ENCODE measurements around the gene SH3BP4.

SH3BP4 gene

GRCh38 chr2:234932591-234933168 lies 19.1 kb upstream of the SH3BP4 start:
- Histone ChIP-seq H3F3A (ENCODE audit: insufficient read depth) (no peaks in the 10 kb centered on the region), H3K4me2 (ENCODE audit: low read depth, low read length, poor library complexity, severe bottlenecking) (no peak overlapping the region), H3K27me3 (ENCODE audit: low read length) (no peaks in the 10 kb centered on the region), H3K27ac (ENCODE audit: low read depth, low read length) (no peak overlapping the region), H3K4me3 (ENCODE audit: insufficient read depth, low read length, poor library complexity, severe bottlenecking) (no peak overlapping the region), H3K9me3 (ENCODE audit: insufficient read depth, low read length) (no peaks in the 10 kb centered on the region), H3K36me3 (ENCODE audit: low read length) (no peaks in the 10 kb centered on the region), H4K20me1 (ENCODE audit: low read depth, low read length) (no peaks in the 10 kb centered on the region), H2AFZ (ENCODE audit: low read depth, low read length, severe bottlenecking) (no peak overlapping the region), H3K9me2 (replicated peaks; ENCODE audit: insufficient read depth, low read length) (no peaks in the 10 kb centered on the region), H3K9ac (ENCODE audit: low read length) (no peak overlapping the region), H3K79me2 (ENCODE audit: insufficient read depth, low read length) (no peaks in the 10 kb centered on the region)
- no peak for TF ChIP-seq CTCF (IDR thresholded peaks at IDR 0.05; ENCODE audit: insufficient read depth, low read length, poor library complexity, severe bottlenecking)
- TF ChIP-seq EZH2phosphoT487 (conservative IDR thresholded peaks at IDR 0.05; ENCODE audit: low read length), result no peak

- H3K36me3 ChIP-seq (ENCODE audit: low read length), result no peaks in the 10 kb centered on the region
- TF ChIP-seq CTCF (IDR thresholded peaks at IDR 0.05; ENCODE audit: insufficient read depth, low read length, poor library complexity, severe bottlenecking) (no peak), EZH2phosphoT487 (conservative IDR thresholded peaks at IDR 0.05; ENCODE audit: low read length) (no peak)
- H2AFZ ChIP-seq (ENCODE audit: low read depth, low read length, severe bottlenecking), result no peak overlapping the region
- no peak overlapping the region for H3K4me2 ChIP-seq (ENCODE audit: low read depth, low read length, poor library complexity, severe bottlenecking)
- no peaks in the 10 kb centered on the region for H4K20me1 ChIP-seq (ENCODE audit: low read depth, low read length)
- H3K4me3 ChIP-seq (ENCODE audit: insufficient read depth, low read length, poor library complexity, severe bottlenecking), result no peak overlapping the region
- no peak overlapping the region for H3K9ac ChIP-seq (ENCODE audit: low read length)
- H3K9me2 ChIP-seq (replicated peaks; ENCODE audit: insufficient read depth, low read length), result no peaks in the 10 kb centered on the region
- no peaks in the 10 kb centered on the region for H3K79me2 ChIP-seq (ENCODE audit: insufficient read depth, low read length)
- no peaks in the 10 kb centered on the region for H3K27me3 ChIP-seq (ENCODE audit: low read length)
- no peaks in the 10 kb centered on the region for H3K9me3 ChIP-seq (ENCODE audit: insufficient read depth, low read length)
- no peak overlapping the region for H3K27ac ChIP-seq (ENCODE audit: low read depth, low read length)
- H3F3A ChIP-seq (ENCODE audit: insufficient read depth), result no peaks in the 10 kb centered on the region
Observed at GRCh38 chr2:234935311-234935710, 16.5 kb upstream of the SH3BP4 start.

GRCh38 chr2:234939576-234939975 lies 12.2 kb upstream of the SH3BP4 start:
- no peaks in the 10 kb centered on the region for H3K79me2 ChIP-seq (ENCODE audit: insufficient read depth, low read length)
- no peaks in the 10 kb centered on the region for H3K9me2 ChIP-seq (replicated peaks; ENCODE audit: insufficient read depth, low read length)
- no peaks in the 10 kb centered on the region for H3K36me3 ChIP-seq (ENCODE audit: low read length)
- no peak overlapping the region for H2AFZ ChIP-seq (ENCODE audit: low read depth, low read length, severe bottlenecking)
- H3F3A ChIP-seq (ENCODE audit: insufficient read depth), result no peaks in the 10 kb centered on the region
- H3K4me2 ChIP-seq (ENCODE audit: low read depth, low read length, poor library complexity, severe bottlenecking), result no peak overlapping the region
- H3K9me3 ChIP-seq (ENCODE audit: insufficient read depth, low read length), result no peaks in the 10 kb centered on the region
- H3K27me3 ChIP-seq (ENCODE audit: low read length), result no peaks in the 10 kb centered on the region
- TF ChIP-seq EZH2phosphoT487 (conservative IDR thresholded peaks at IDR 0.05; ENCODE audit: low read length) (no peak), CTCF (IDR thresholded peaks at IDR 0.05; ENCODE audit: insufficient read depth, low read length, poor library complexity, severe bottlenecking) (no peak)
- H3K9ac ChIP-seq (ENCODE audit: low read length), result no peak overlapping the region
- no peak overlapping the region for H3K27ac ChIP-seq (ENCODE audit: low read depth, low read length)
- no peaks in the 10 kb centered on the region for H4K20me1 ChIP-seq (ENCODE audit: low read depth, low read length)
- no peak overlapping the region for H3K4me3 ChIP-seq (ENCODE audit: insufficient read depth, low read length, poor library complexity, severe bottlenecking)

Data from SU-DHL-6 (cell line).